ENCODE measurements around the gene TARBP1.
A peak's percentile ranks its signal among the peaks of the same experiment; 100 is the strongest.

TARBP1 gene

GRCh38 chr1:234484991-234485739 is 6.2 kb upstream of the TARBP1 start:
- DNase-seq (ENCODE audit: low spot score): no peak

GRCh38 chr1:234484218-234484617 is 5.2 kb upstream of the TARBP1 start:
- no peak for DNase-seq (ENCODE audit: low spot score)

- peak; percentile 60 for DNase-seq (ENCODE audit: low spot score)
These were observed 2.8 kb upstream of the TARBP1 start for GRCh38 chr1:234481771-234482170.

- no peak for DNase-seq (ENCODE audit: low spot score)
These were observed 887 bp upstream of the TARBP1 start for GRCh38 chr1:234479866-234480265.

GRCh38 chr1:234479310-234479559 is 256 bp upstream of the TARBP1 start:
- no peak for DNase-seq (ENCODE audit: low spot score)

GRCh38 chr1:234478152-234478480 is 863 bp downstream of the TARBP1 start:
- DNase-seq (ENCODE audit: low spot score): peak; percentile 76

- no peak for DNase-seq (ENCODE audit: low spot score)
These were observed 1.4 kb downstream of the TARBP1 start for GRCh38 chr1:234477386-234478151.

GRCh38 chr1:234476172-234476571 is 2.8 kb downstream of the TARBP1 start:
- no peak for DNase-seq (ENCODE audit: low spot score)

- no peak for DNase-seq (ENCODE audit: low spot score)
These were observed 3.7 kb downstream of the TARBP1 start for GRCh38 chr1:234475167-234475793.

- no peak for DNase-seq (ENCODE audit: low spot score)
These were observed 4.6 kb downstream of the TARBP1 start for GRCh38 chr1:234474375-234474774.

GRCh38 chr1:234473118-234473517 is 5.9 kb downstream of the TARBP1 start:
- DNase-seq (ENCODE audit: low spot score): no peak

- no peak for DNase-seq (ENCODE audit: low spot score)
These were observed 9.6 kb downstream of the TARBP1 start for GRCh38 chr1:234469376-234469775.

- DNase-seq (ENCODE audit: low spot score): no peak
These were observed 10.4 kb downstream of the TARBP1 start for GRCh38 chr1:234468580-234468979.

- DNase-seq (ENCODE audit: low spot score): no peak
These were observed 11.2 kb downstream of the TARBP1 start for GRCh38 chr1:234467821-234468220.

- no peak for DNase-seq (ENCODE audit: low spot score)
These were observed 12.0 kb downstream of the TARBP1 start for GRCh38 chr1:234466945-234467344.

- no peak for DNase-seq (ENCODE audit: low spot score)
These were observed 15.2 kb downstream of the TARBP1 start for GRCh38 chr1:234463749-234464148.

- no peak for DNase-seq (ENCODE audit: low spot score)
These were observed 18.3 kb downstream of the TARBP1 start for GRCh38 chr1:234460652-234461051.

GRCh38 chr1:234458352-234459017 is 20.5 kb downstream of the TARBP1 start:
- no peak for DNase-seq (ENCODE audit: low spot score)

- DNase-seq (ENCODE audit: low spot score): no peak
These were observed 24.1 kb downstream of the TARBP1 start for GRCh38 chr1:234454926-234455325.

- DNase-seq (ENCODE audit: low spot score): no peak
These were observed 26.5 kb downstream of the TARBP1 start for GRCh38 chr1:234452406-234452965.

GRCh38 chr1:234440348-234440747 is 38.6 kb downstream of the TARBP1 start:
- DNase-seq (ENCODE audit: low spot score): no peak

GRCh38 chr1:234438579-234438978 is 40.4 kb downstream of the TARBP1 start:
- no peak for DNase-seq (ENCODE audit: low spot score)

Data from kidney tubule cell (primary cell).